ENCODE data around the gene KRTCAP2.

DNA sequence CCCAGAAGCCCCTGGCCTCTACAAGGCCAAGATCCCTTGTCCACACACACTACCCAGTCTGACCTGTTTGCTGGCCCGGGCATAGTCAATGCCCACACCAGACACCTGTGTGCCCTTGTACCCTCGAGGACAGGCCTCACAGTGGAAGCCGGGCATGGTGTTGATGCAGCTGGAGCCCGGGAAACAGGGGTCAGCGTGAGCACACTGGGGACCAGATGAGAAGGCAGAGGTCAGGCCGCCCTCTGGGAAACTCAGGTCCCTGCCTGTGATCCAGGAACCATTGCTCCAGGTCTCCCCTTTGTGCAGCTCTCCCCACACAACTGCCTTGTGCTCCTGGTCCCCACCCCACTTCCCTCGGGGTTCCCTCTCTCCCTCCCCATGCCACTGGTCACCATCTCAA is 29.1 kb upstream of the KRTCAP2 start:
- TF ChIP-seq CTCF (IDR thresholded peaks at IDR 0.05; ENCODE audit: low read length) (no peak), EZH2 (optimal IDR thresholded peaks at IDR 0.05; ENCODE audit: low read depth, low read length) (no peak)
